NOMO-1 treated with dmso at 0.1 percent for 144 hours (cell line): ENCODE data around the gene IL15RA.
"Not testable (repeated sequence)": the region's sequence is repeated elsewhere in the genome, so short reads cannot be mapped to it uniquely, and the experiment has no call there.

Experiments
- DNase-seq: peaks from one replicate; lab custom pipeline; 2025; ENCODE audit not compliant: unreplicated experiment; lab: John Stamatoyannopoulos, UW

The IL15RA gene

GRCh38 chr10:5930272-5930671 lies 47.1 kb downstream of the IL15RA start:
- no peak for DNase-seq

DNA sequence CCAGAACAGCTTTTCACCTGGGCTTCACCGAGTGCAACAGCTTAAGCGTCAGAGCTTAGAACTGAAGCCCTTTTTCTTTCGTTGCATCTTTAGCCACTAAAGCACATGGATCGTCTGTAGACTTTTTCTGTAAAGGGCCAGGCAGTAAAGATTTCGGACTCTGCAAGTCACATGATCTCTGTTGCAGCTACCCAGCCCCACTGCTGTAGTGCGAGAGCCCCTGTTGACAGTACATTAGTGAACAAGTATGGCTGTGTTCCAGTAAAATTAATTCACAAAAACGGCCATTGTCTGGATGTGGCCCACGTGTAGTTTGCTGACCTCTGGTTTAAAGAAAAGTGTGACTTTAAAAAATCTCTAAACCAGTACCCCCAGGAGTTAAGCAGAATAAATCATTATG lies 47.9 kb downstream of the IL15RA start:
- no peak for DNase-seq

- no peak for DNase-seq
These were observed 50.0 kb downstream of the IL15RA start for GRCh38 chr10:5927306-5927705.

DNA sequence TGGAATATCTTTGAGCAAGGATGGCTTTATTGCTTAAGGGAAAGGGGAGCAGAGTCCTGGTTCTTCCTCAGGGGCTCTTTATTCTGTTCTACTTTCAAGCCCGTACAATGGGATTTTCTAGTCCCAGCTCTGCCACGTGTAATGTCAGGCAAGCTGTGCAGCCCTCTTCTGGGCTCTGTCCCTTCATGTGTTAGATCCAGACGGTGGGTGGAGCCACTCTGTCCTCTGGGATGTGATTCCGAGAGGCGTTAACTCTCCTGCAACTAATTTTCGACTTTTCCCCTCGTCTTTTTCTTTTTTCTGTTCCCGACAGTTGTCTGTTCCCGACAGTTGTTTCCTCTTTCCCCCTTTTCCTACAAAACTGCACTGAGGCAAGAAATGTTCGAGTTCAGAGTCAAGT lies 52.5 kb downstream of the IL15RA start:
- DNase-seq, result no peak

DNA sequence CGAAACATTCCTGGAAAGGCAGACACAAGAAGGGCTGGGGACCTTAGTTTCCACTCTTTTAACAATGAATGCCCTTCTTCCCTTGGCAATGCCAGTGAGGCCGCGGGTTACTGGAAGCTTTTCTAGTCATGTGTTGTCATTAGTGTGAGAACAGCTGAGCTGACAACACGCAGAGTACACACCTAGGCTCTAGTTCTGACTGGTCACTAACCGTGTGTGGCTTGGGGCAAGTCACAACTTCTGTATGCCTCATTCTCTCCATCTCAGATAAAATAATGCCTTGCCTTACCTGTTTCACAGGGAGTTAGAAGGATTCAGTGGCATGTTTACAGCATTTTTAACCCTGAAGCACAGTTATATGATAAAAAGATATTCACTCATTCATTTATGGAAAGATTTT lies 55.6 kb downstream of the IL15RA start:
- no peak for DNase-seq

DNA sequence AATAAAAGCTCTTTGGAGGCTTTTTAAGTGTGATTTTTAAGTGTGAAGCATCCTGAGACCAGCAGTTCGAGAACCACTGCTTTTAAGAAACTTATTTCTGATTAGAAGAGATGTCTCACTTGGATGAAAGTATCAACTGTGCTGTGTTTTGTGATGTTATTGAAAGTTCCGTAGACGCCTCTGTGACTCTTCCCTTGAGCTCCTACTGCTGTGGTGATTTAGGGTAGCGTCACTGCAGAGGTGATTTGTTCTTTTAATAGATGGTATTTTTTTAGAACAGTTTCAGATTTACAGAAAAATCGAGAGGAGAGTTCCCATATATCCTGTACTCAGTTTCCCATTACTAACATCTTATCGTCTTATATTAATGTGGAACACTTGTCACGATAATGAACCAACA lies 57.8 kb downstream of the IL15RA start:
- no peak for DNase-seq

GRCh38 chr10:5918763-5919162 lies 58.6 kb downstream of the IL15RA start:
- no peak for DNase-seq

DNA sequence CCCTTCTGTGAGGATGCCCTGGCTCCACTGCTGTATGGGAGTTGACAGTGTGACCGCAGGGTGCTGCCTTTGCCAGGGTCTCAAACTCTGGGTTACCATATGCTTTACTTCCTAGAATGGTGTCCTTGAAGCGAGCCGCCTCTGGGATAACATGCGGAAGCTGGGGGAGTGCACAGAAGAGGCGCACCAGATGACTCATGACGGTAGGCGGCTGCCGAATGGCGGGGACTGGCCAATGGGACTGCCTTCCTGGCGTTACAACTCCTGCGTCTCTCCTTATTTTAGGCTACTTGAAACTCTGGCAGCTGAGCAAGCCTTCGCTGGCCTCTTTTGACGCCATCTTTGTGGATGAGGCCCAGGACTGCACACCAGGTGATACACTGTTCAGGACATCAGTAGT lies 60.0 kb downstream of the IL15RA start:
- no peak for DNase-seq

DNA sequence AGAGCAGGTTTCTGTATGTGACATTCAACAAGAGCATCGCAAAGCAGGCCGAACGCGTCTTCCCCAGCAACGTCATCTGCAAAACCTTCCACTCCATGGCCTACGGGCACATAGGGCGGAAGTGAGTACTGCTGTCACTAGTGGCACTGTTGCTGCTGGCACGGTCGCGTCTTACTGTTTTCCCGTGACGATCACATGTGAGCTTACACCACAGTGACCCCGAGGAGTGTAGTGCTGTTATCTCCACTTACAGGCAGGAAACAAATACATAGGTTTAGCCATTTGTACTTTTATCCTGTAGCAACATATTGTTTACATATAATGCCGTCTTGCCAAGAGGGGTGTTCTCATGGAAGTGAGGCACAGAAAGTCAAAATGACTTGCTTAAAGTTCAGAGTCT lies 61.9 kb downstream of the IL15RA start:
- DNase-seq, result no peak

DNA sequence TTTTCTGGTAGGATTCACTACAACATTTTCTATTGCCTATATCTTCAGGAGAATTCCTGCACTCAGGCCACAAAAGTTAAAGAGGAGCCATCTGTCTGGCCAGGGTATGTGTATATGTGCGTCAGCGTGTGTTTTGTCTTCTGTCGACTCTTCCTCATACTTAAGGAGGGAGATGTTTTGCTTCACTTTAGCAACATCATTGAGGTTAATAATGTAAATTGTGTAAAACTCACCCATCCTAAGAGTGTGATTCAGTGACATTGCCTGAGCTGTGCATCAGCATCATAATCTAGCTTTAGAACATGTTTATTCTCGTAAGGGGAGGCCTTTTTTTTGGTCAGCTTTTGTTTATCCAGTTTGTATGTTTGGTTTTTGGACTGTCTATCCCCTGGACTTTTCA lies 63.6 kb downstream of the IL15RA start:
- DNase-seq, result no peak

DNA sequence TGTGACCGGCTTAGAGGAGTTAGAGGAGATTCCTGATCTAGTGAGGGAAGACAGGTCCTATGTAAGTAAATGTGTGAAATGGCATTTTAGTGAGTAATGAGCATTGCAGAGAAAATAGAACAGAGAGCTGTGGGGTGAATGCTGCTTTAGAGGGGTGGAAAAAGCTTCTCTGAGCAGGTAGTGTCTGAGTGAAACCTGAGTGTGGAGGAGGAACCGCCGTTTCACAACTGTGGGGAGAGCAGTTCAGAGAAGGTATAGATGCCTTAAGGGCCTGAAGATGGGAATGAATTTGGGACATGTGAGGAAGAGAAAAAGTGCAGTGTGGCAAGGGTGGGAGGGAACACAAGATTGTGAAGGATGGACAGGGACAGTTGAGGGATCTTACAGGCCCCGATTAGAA lies 65.7 kb downstream of the IL15RA start:
- no peak for DNase-seq

GRCh38 chr10:5910323-5911100 lies 66.8 kb downstream of the IL15RA start:
- no peak for DNase-seq

DNA sequence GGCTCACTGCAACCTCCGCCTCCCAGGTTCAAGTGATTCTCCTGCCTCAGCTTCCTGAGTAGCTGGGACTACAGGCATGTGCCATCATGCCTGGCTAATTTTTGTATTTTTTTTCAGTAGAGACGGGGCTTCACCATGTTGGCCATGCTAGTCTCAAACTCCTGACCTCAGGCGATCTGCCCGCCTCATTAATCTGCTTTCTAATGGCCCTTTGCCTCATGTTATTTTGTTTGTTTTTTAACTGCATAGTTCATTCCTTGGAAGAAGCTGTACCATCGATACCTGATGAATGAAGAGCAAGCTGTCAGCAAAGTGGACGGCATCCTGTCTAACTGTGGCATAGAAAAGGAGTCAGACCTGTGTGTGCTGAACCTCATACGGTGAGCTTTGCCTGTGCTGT lies 68.7 kb downstream of the IL15RA start:
- not testable (repeated sequence) for DNase-seq

GRCh38 chr10:5906651-5907050 lies 70.7 kb downstream of the IL15RA start:
- DNase-seq, result no peak

DNA sequence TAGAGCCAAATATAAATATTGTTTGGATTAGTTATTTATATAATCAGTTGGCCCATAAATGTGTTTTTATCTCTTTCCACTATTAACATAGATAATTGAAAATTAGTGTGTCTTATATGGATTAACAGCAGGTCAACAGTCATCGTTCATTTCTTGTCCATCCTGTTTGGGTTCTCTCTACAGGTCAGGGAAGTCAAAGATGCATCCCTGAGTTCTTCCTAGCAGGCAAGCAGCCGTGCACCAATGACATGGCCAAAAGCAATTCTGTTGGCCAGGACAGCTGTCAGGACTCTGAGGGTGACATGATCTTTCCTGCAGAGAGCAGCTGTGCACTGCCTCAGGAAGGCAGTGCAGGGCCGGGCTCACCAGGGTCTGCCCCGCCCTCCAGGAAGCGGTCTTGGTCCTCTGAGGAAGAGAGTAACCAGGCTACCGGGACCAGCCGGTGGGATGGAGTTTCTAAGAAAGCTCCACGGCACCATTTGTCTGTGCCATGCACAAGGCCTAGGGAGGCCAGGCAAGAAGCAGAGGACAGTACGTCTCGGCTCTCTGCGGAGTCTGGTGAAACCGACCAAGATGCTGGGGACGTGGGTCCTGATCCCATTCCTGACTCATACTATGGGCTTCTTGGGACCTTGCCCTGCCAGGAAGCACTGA lies 71.4 kb downstream of the IL15RA start:
- no peak for DNase-seq

DNA sequence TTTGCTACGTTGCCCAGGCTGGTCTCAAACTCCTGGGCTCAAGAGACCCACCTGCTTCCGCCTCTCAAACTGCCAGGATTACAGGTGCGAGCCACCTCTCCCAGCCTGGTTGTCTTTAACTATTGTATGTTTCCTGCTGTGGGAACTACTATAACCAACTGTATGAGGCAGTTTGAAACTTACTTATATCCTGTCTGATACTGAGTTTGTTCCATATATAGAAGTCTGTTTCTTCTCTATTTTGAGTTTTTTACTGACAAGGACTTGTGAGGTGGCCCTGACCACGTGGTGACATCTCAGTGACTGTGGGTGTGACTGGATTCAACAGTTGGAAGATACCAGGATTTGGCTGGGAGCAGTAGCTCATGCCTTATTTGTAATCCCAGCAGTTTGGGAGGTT lies 73.1 kb downstream of the IL15RA start:
- DNase-seq, result no peak

GRCh38 chr10:5903563-5903962 lies 73.8 kb downstream of the IL15RA start:
- no peak for DNase-seq

DNA sequence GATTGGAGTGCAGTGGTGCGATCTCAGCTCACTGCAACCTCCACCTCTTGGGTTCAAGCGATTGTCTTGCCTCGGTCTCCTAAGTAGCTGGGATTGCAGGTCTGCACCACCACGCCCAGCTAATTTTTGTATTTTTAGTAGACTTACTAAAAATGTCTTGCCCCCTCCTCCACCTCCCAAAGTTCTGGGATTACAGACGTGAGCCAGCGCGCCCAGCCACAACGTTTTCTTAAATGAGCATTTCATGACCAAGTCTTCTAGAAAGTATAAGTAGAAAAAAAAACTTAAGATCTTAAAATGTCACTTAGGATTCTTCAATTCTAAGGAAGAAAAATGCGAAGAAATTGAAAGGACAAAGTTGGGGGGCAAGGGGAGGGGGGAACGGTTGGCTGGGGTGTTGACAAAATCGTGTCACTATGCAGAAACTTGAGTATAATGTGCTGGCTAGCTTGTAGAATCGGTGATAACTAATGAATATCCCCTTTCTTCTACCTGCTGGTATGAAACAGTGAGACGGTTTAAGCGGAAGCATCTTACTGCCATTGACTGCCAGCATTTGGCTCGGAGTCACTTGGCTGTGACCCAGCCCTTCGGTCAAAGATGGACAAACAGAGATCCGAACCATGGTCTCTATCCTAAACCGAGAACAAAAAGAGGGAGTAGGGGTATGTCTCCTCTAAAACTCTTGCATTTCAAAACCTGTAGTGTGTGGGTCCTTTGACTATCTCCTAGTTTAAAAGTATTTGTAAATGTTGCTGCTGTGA lies 74.7 kb downstream of the IL15RA start:
- no peak for DNase-seq
